Fibroblast of peridontal ligament (primary cell): ENCODE measurements around the gene RPL28.
"Not testable (repeated sequence)": the region's sequence is repeated elsewhere in the genome, so short reads cannot be mapped to it uniquely, and the experiment has no call there.

ENCODE experiments used
- DNase-seq: peaks from one replicate; pipeline ENCODE4 v3.0.0-alpha.2; 2010; ENCODE audit errors: extremely low read depth

RPL28 gene

GRCh38 chr19:55426042-55426441 is 40.3 kb downstream of the RPL28 start:
- DNase-seq, result no peak

GRCh38 chr19:55431183-55431582 is 45.5 kb downstream of the RPL28 start:
- no peak for DNase-seq

- DNase-seq, result no peak
These were observed 46.7 kb downstream of the RPL28 start for GRCh38 chr19:55432241-55432959.

- DNase-seq, result no peak
These were observed 47.6 kb downstream of the RPL28 start for GRCh38 chr19:55433292-55433691.

GRCh38 chr19:55434356-55434919 is 48.7 kb downstream of the RPL28 start:
- DNase-seq, result no peak

GRCh38 chr19:55435020-55435419 is 49.3 kb downstream of the RPL28 start:
- DNase-seq, result no peak

- DNase-seq, result no peak
These were observed 51.1 kb downstream of the RPL28 start for GRCh38 chr19:55436847-55437246.

- DNase-seq, result peak; percentile 56
These were observed 51.7 kb downstream of the RPL28 start for GRCh38 chr19:55437410-55437809.

- DNase-seq, result no peak
These were observed 53.3 kb downstream of the RPL28 start for GRCh38 chr19:55439052-55439451.

- no peak for DNase-seq
These were observed 54.8 kb downstream of the RPL28 start for GRCh38 chr19:55440411-55441105.

- DNase-seq, result no peak
These were observed 55.6 kb downstream of the RPL28 start for GRCh38 chr19:55441319-55441691.

- no peak for DNase-seq
These were observed 56.1 kb downstream of the RPL28 start for GRCh38 chr19:55441692-55442321.

GRCh38 chr19:55442372-55442961 is 56.7 kb downstream of the RPL28 start:
- DNase-seq, result no peak

- DNase-seq, result no peak
These were observed 57.5 kb downstream of the RPL28 start, which contains the start of gene SHISA7 for GRCh38 chr19:55443045-55443823. Gene SHISA7, minus strand, starts transcription at chr19:55443300. Its CDS starts 437 bp downstream, at chr19:55442863.

GRCh38 chr19:55443824-55444480 is 58.2 kb downstream of the RPL28 start:
- no peak for DNase-seq

- DNase-seq, result no peak
These were observed 58.9 kb downstream of the RPL28 start for GRCh38 chr19:55444646-55445045.

- DNase-seq, result no peak
These were observed 60.3 kb downstream of the RPL28 start for GRCh38 chr19:55446060-55446459.

GRCh38 chr19:55447421-55448174 is 61.9 kb downstream of the RPL28 start:
- DNase-seq, result peak; percentile 34

GRCh38 chr19:55448175-55448490 is 62.4 kb downstream of the RPL28 start:
- not testable (repeated sequence) for DNase-seq

GRCh38 chr19:55449469-55449868 is 63.7 kb downstream of the RPL28 start:
- DNase-seq, result no peak
